NCI-H2081 treated with DMSO at 0.1 percent for 48 hours (cell line): ENCODE data around the gene ATP6V1C2.

Experiments
- DNase-seq: peaks from one replicate; lab custom pipeline; 2025; lab: John Stamatoyannopoulos, UW

The ATP6V1C2 gene

GRCh38 chr2:10733566-10733925, 12.1 kb downstream of the ATP6V1C2 start:
- no peak for DNase-seq

GRCh38 chr2:10733980-10734379, 12.6 kb downstream of the ATP6V1C2 start:
- DNase-seq = no peak

GRCh38 chr2:10738192-10738591, 16.8 kb downstream of the ATP6V1C2 start:
- no peak for DNase-seq

GRCh38 chr2:10740226-10740625, 18.8 kb downstream of the ATP6V1C2 start:
- no peak for DNase-seq

- no peak for DNase-seq
These were observed 19.7 kb downstream of the ATP6V1C2 start for GRCh38 chr2:10741139-10741538.

GRCh38 chr2:10742666-10743065, 21.2 kb downstream of the ATP6V1C2 start:
- DNase-seq = no peak

GRCh38 chr2:10750610-10751009, 29.2 kb downstream of the ATP6V1C2 start:
- DNase-seq = no peak

GRCh38 chr2:10752236-10752635, 30.8 kb downstream of the ATP6V1C2 start:
- DNase-seq = no peak

GRCh38 chr2:10753156-10753555, 31.7 kb downstream of the ATP6V1C2 start:
- DNase-seq = no peak

- DNase-seq = no peak
These were observed 32.4 kb downstream of the ATP6V1C2 start for GRCh38 chr2:10753876-10754275.

GRCh38 chr2:10755621-10756020, 34.2 kb downstream of the ATP6V1C2 start:
- DNase-seq = no peak

GRCh38 chr2:10757814-10758286, 36.4 kb downstream of the ATP6V1C2 start:
- no peak for DNase-seq

- no peak for DNase-seq
These were observed 37.8 kb downstream of the ATP6V1C2 start for GRCh38 chr2:10759151-10759714.

- no peak for DNase-seq
These were observed 39.5 kb downstream of the ATP6V1C2 start for GRCh38 chr2:10760794-10761504.

- no peak for DNase-seq
These were observed 40.2 kb downstream of the ATP6V1C2 start for GRCh38 chr2:10761591-10761990.

- DNase-seq = no peak
These were observed 41.4 kb downstream of the ATP6V1C2 start for GRCh38 chr2:10762651-10763460.

GRCh38 chr2:10763461-10763800, 42.0 kb downstream of the ATP6V1C2 start:
- no peak for DNase-seq

- DNase-seq = no peak
These were observed 42.8 kb downstream of the ATP6V1C2 start for GRCh38 chr2:10764096-10764785.

GRCh38 chr2:10764896-10765295, 43.5 kb downstream of the ATP6V1C2 start:
- no peak for DNase-seq

- DNase-seq = no peak
These were observed 44.0 kb downstream of the ATP6V1C2 start for GRCh38 chr2:10765461-10765860.

- no peak for DNase-seq
These were observed 44.5 kb downstream of the ATP6V1C2 start for GRCh38 chr2:10765914-10766313.

GRCh38 chr2:10768063-10768507, 46.7 kb downstream of the ATP6V1C2 start:
- DNase-seq = no peak
